ENCODE data around the gene CUX1.

- no peak for TF ChIP-seq CTCF (IDR thresholded peaks at IDR 0.05; ENCODE audit: insufficient read depth, low read length)
- TF ChIP-seq POLR2AphosphoS5 (IDR thresholded peaks at IDR 0.05; ENCODE audit: low read depth) = no peak
- TF ChIP-seq REST (IDR thresholded peaks at IDR 0.05; ENCODE audit: insufficient replicate concordance, low read depth) = no peak
- TF ChIP-seq GABPA (IDR thresholded peaks at IDR 0.05; ENCODE audit: low read depth) = no peak
- no peak for TF ChIP-seq SPI1 (IDR thresholded peaks at IDR 0.05; ENCODE audit: borderline replicate concordance, low read depth)
These were observed 127.2 kb downstream of the CUX1 start for GRCh38 chr7:101944611-101945010.

Data from HL-60 (cell line).